Measurements from ENCODE around the gene LMAN2. TPM values are rescaled to one million over a fixed set of nuclear protein-coding genes. Genes with fewer than 3 reads are reported as not detected.
A peak's percentile ranks its signal among the peaks of the same experiment; 100 is the strongest.

Gene LMAN2
- total RNA-seq, 2 donors from 2014 or later: 137 to 185 TPM

DNA sequence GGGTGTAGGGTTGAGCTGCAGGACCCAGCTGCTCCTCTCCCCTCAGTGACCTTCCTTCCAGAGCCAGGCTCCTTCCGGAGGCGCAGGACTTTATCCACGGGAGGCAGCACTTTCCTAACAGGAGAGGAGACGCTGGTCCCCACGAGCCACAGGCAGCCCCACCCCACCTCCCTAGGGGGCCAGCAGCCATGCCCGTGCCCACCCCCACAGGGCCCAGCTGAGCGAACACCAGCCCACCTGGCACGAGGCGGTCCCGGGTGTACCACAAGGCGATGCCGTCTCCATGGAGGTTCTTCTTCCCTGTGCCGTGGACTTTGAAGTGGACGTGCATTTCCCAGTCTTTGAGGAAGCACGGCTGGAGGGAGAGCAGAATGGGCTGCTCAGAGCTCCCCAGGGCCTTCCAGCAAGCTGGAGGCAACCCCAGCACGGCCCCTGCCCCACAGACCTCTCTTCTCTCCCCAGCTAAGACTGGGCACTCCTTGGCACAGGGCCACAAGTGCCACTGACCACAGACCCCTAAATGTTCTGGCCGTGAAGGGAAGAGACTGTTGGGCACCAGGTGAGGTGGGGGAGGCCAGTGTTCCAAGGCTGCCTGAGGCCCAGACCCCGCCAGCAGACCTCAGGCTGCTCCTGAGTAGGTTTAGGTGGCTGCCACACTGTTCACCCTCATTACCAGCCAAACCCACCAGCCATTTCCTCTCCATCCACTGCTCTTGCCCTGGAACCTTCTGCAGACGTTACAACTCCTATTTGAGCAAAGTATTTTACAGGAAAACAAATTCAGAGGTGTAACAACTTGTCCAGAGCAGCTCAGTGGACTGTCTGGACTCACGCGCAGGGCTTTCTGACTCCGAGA is 13.0 kb downstream of the LMAN2 start:
- no peak for DNase-seq
- Histone ChIP-seq H3K27ac (no peak overlapping the region), H3K4me3 (no peak overlapping the region), H3K4me1 (no peaks in the 10 kb centered on the region), H3K36me3 (peaks cover 29% of the 10 kb centered on the region), H3K9me3 (no peaks in the 10 kb centered on the region), H3K9ac (ENCODE audit: low read depth in 2 of 2, low read length in 2 of 2) (no peak overlapping the region), H3K27me3 (no peaks in the 10 kb centered on the region)
- TF ChIP-seq, protein P1, sequence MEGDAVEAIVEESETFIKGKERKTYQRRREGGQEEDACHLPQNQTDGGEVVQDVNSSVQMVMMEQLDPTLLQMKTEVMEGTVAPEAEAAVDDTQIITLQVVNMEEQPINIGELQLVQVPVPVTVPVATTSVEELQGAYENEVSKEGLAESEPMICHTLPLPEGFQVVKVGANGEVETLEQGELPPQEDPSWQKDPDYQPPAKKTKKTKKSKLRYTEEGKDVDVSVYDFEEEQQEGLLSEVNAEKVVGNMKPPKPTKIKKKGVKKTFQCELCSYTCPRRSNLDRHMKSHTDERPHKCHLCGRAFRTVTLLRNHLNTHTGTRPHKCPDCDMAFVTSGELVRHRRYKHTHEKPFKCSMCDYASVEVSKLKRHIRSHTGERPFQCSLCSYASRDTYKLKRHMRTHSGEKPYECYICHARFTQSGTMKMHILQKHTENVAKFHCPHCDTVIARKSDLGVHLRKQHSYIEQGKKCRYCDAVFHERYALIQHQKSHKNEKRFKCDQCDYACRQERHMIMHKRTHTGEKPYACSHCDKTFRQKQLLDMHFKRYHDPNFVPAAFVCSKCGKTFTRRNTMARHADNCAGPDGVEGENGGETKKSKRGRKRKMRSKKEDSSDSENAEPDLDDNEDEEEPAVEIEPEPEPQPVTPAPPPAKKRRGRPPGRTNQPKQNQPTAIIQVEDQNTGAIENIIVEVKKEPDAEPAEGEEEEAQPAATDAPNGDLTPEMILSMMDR (IDR thresholded peaks at IDR 0.05): no peak
- intact Hi-C loops (cut with DNase I): no loop called here

DNA sequence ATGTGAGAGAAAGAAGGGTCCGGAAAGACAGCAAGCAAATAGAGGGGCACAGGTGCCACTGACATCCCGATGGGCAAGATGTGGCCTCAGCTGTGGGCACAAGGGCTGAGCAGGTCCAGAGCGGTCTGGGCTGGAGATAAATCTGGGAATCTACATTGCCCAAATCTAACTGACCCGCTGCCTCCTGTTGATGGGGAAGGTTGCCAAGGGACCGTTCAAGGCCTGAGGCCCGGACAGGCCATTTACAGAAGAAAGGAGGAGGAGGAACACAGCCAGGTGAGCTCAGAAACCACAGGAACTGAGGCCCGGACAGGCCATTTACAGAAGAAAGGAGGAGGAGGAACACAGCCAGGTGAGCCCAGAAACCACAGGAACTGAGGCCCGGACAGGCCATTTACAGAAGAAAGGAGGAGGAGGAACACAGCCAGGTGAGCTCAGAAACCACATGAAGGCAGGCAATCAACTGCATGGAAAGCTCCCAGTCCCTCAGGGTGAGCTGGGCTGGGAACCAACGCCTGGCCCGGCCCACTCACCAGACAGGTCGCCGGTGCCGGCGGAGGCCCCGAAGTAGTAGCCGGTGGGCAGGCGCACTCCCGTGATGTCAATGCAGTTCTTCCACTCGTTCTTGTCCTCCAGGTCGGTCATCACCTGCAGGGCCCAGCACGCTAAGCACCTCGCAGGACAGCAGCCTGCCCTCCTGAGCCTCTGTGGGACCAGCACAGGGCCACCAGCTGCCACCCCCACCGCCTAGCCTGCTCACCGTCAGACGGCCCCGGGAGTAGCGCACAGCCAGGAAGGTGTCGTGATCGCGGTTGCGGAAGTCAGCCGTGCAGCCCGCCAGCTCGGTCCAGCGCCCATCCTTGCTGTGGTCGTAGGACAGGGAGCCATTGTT is 14.6 kb downstream of the LMAN2 start:
- Histone ChIP-seq H3K4me3 (no peak overlapping the region), H3K27ac (no peak overlapping the region), H3K9me3 (no peaks in the 10 kb centered on the region), H3K36me3 (peaks cover 43% of the 10 kb centered on the region), H3K9ac (ENCODE audit: low read depth in 2 of 2, low read length in 2 of 2) (no peak overlapping the region), H3K4me1 (no peaks in the 10 kb centered on the region), H3K27me3 (no peaks in the 10 kb centered on the region)
- intact Hi-C loops (cut with DNase I): no loop called here
- no peak for DNase-seq
- TF ChIP-seq, protein P1 (IDR thresholded peaks at IDR 0.05): no peak

DNA sequence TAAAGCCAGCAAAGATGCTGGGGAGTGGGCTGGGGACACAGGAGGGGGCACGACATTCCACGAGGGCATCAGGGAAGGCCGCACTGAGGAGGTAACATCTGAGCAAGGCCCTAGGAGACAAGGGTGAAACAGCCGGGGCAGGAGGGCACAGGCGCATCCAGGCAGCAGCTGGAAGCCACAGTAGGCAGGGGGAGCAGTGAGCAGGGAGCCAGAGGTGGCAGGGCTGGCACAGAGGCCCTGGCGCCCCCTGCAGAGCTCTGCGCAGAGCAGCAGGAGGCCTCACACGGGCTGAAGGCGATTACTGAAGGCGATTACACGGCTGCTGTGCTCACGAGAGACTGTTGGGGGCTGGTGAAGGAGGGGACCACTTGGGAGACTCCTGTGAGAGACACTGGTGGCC is 15.4 kb downstream of the LMAN2 start:
- H3K9ac ChIP-seq (ENCODE audit: low read depth in 2 of 2, low read length in 2 of 2): no peak overlapping the region
- DNase-seq: no peak
- H3K4me3 ChIP-seq: no peak overlapping the region
- intact Hi-C loops (cut with DNase I): no loop called here
- H3K9me3 ChIP-seq: no peaks in the 10 kb centered on the region
- no peaks in the 10 kb centered on the region for H3K4me1 ChIP-seq
- TF ChIP-seq, protein P1 (IDR thresholded peaks at IDR 0.05): peak; percentile 14
- H3K36me3 ChIP-seq: peaks cover 47% of the 10 kb centered on the region
- no peaks in the 10 kb centered on the region for H3K27me3 ChIP-seq
- no peak overlapping the region for H3K27ac ChIP-seq

DNA sequence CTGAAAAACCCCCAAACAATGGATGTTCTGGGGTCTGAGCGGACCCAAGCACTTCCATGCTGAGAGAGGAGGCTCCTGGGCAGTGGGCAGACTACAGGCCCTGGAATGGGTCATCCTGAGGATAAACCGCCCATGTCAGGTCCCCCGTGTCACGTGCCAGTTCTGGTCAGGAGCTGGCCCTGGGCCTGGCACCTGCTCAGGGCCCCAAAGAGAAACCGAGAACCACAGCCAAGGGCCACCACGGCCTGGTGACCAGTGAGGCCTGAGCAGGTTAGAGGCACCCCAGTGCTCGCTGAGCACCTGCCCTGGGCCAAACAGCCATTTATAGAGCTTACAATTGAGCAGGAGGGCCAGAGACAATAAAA is 15.8 kb downstream of the LMAN2 start:
- no peak overlapping the region for H3K27ac ChIP-seq
- intact Hi-C loops (cut with DNase I): no loop called here
- no peaks in the 10 kb centered on the region for H3K9me3 ChIP-seq
- TF ChIP-seq, protein P1 (IDR thresholded peaks at IDR 0.05): no peak
- H3K4me1 ChIP-seq: no peaks in the 10 kb centered on the region
- DNase-seq: no peak
- H3K4me3 ChIP-seq: no peak overlapping the region
- H3K27me3 ChIP-seq: no peaks in the 10 kb centered on the region
- no peak overlapping the region for H3K9ac ChIP-seq (ENCODE audit: low read depth in 2 of 2, low read length in 2 of 2)
- H3K36me3 ChIP-seq: peaks cover 47% of the 10 kb centered on the region

DNA sequence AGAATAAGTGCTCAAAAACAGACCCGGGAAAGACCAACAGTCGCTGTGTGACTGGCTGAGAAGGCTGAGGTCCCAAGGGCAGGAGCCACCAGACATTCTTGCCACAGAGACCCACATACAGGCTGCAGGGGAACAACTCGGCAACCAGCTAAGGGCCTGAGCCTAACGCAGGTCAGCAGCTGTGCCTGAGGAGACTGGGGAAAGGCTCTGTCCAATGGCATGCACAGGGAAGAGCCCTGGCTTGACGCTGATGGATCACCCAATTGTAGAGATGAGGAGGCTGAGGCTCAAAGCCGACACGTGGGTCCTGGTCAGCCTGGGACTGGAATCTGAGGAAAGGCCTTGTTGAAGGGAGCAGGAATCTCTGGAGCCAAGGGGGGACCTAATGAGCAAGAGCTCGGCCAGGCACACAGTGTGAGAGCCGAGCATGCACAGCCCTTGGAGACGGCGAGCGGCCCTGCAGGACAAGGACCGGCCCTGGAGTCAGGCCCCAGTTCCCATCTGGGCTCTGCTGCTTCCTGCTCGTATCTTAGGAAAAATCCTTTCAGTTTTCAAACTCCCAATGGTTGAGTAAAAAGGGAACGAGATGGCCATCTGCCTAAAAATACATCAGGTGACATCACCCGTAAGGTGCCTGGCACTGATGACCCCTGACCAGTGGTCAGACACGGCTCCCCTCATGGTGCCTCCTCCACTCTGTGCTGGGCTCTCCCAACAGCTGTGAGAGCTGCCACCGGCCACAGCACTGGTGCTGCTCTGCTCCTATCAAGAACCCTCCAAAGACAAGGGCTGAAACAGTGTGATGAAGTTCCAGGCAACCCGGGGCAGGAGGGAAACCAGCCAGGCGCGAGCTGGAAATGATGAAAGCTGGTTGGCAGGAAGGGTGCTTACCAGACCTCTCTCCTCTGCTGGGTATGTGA is 16.4 kb downstream of the LMAN2 start:
- Histone ChIP-seq H3K27me3 (no peaks in the 10 kb centered on the region), H3K9ac (ENCODE audit: low read depth in 2 of 2, low read length in 2 of 2) (no peak overlapping the region), H3K36me3 (peaks cover 47% of the 10 kb centered on the region), H3K27ac (no peak overlapping the region), H3K4me1 (no peaks in the 10 kb centered on the region), H3K4me3 (no peak overlapping the region), H3K9me3 (no peaks in the 10 kb centered on the region)
- TF ChIP-seq, protein P1 (IDR thresholded peaks at IDR 0.05): no peak
- intact Hi-C loops (cut with DNase I): no loop called here
- no peak for DNase-seq
